Ascending aorta (tissue), 2 donors: ENCODE data around the gene GATAD2A. TPM values are rescaled to one million over a fixed set of nuclear protein-coding genes. Genes with fewer than 3 reads are reported as not detected.

Experiments used
- DNase-seq, 2 donors: peaks; one replicate each; pipeline ENCODE4 v3.0.0-alpha.2; 2019; ENCODE audit warnings: low spot score in 2 of 2
- H3K27ac ChIP-seq, 2 donors: fragments of 200-600 bp; sonication (generic); one replicate each; pipeline ENCODE4 v1.5.1; 2016 to 2017; ENCODE audit warnings: mild to moderate bottlenecking in 1 of 2
- H3K27me3 ChIP-seq: fragments of 200-600 bp; sonication (generic); one replicate; pipeline ENCODE4 v1.5.1; 2017
- H3K36me3 ChIP-seq, 2 donors: fragments of 200-600 bp; sonication (generic); one replicate each; pipeline ENCODE4 v1.5.1; 2016
- H3K4me1 ChIP-seq, 2 donors: fragments of 200-600 bp; sonication (generic); one replicate each; pipeline ENCODE4 v1.5.1; 2016 to 2017; ENCODE audit warnings: mild to moderate bottlenecking in 1 of 2
- H3K4me3 ChIP-seq, 2 donors: fragments of 200-600 bp; sonication (generic); one replicate each; pipeline ENCODE4 v1.5.1; 2016 to 2017; ENCODE audit warnings: mild to moderate bottlenecking in 1 of 2
- H3K9me3 ChIP-seq, 2 donors: fragments of 200-600 bp; sonication (generic); one replicate each; pipeline ENCODE4 v1.5.1; 2016
- CTCF ChIP-seq, 3 experiments: fragments of 200-600 bp in 2 of 3; fragments of 450-650 bp in 1 of 3; sonication (generic) in 2 of 3; IDR thresholded peaks; one replicate each; pipeline ENCODE4 v1.5.1; 2016 to 2019; ENCODE audit warnings: antibody characterized with exemption in 3 of 3, mild to moderate bottlenecking in 1 of 3, moderate library complexity in 1 of 3
- intact Hi-C: fragments of 100-400 bp; cut with DNase I; formaldehyde crosslinking; loops from one replicate; pipeline ENCODE4 v1.15.1; 2023
- total RNA-seq: library from RNA; depleted of rRNA; stranded (reverse); fragments of >200 nt; gene quantifications from one replicate; pipeline ENCODE4 v1.1.0, GENCODE V29; 2016

GATAD2A gene
- total RNA-seq, 1 donor from 2014 or later: 63.3 TPM

- H3K4me3 ChIP-seq: peak overlapping the region; percentile 9 to 18
- no peaks in the 10 kb centered on the region for H3K9me3 ChIP-seq
- no peak for DNase-seq
- intact Hi-C loops: no loop called here
- no peak overlapping the region for H3K27ac ChIP-seq
- H3K36me3 ChIP-seq: no peaks in the 10 kb centered on the region
- peaks cover 6 to 12% of the 10 kb centered on the region in 2 donors for H3K4me1 ChIP-seq
- TF ChIP-seq CTCF (IDR thresholded peaks at IDR 0.05): no peak
- H3K27me3 ChIP-seq: peaks cover 13% of the 10 kb centered on the region
Measured at GRCh38 chr19:19540715-19541515, 135.4 kb downstream of the GATAD2A start.

GRCh38 chr19:19541616-19542015, 136.1 kb downstream of the GATAD2A start:
- no peak for DNase-seq
- TF ChIP-seq CTCF (IDR thresholded peaks at IDR 0.05): no peak
- Histone ChIP-seq H3K9me3 (no peaks in the 10 kb centered on the region), H3K27me3 (peaks cover 13% of the 10 kb centered on the region), H3K27ac (no peak overlapping the region), H3K4me1 (peaks cover 6 to 12% of the 10 kb centered on the region in 2 donors), H3K4me3 (no peak overlapping the region), H3K36me3 (no peaks in the 10 kb centered on the region)
- intact Hi-C loops: no loop called here

GRCh38 chr19:19542507-19542906, 137.0 kb downstream of the GATAD2A start:
- Histone ChIP-seq H3K27ac (no peak overlapping the region), H3K36me3 (no peaks in the 10 kb centered on the region), H3K4me1 (peaks cover 6 to 12% of the 10 kb centered on the region in 2 donors), H3K9me3 (no peaks in the 10 kb centered on the region), H3K4me3 (no peak overlapping the region), H3K27me3 (peaks cover 13% of the 10 kb centered on the region)
- DNase-seq: no peak
- no peak for TF ChIP-seq CTCF (IDR thresholded peaks at IDR 0.05)
- intact Hi-C loops: no loop called here

- Histone ChIP-seq H3K27me3 (peaks cover 10% of the 10 kb centered on the region), H3K27ac (no peak overlapping the region), H3K4me1 (peaks cover 4 to 12% of the 10 kb centered on the region in 2 donors), H3K9me3 (no peaks in the 10 kb centered on the region), H3K36me3 (no peaks in the 10 kb centered on the region), H3K4me3 (no peak overlapping the region)
- no peak for TF ChIP-seq CTCF (IDR thresholded peaks at IDR 0.05)
- no peak for DNase-seq
- intact Hi-C loops: no loop called here
Measured at GRCh38 chr19:19543101-19543500, 137.6 kb downstream of the GATAD2A start.

GRCh38 chr19:19543640-19544039, 138.2 kb downstream of the GATAD2A start:
- H3K4me3 ChIP-seq: no peak overlapping the region
- no peak for TF ChIP-seq CTCF (IDR thresholded peaks at IDR 0.05)
- intact Hi-C loops: no loop called here
- no peaks in the 10 kb centered on the region for H3K36me3 ChIP-seq
- H3K27me3 ChIP-seq: peaks cover 6% of the 10 kb centered on the region
- peaks cover 0 to 9% of the 10 kb centered on the region in 2 donors for H3K4me1 ChIP-seq
- DNase-seq: no peak
- no peaks in the 10 kb centered on the region for H3K9me3 ChIP-seq
- H3K27ac ChIP-seq: no peak overlapping the region
